ENCODE results near the gene LOXHD1. TPM values are rescaled to one million over a fixed set of nuclear protein-coding genes. Genes with fewer than 3 reads are reported as not detected.

LOXHD1 gene
- total RNA-seq, 3 donors from 2014 or later: 0.59 to 1.6 (median 0.80) TPM

DNA sequence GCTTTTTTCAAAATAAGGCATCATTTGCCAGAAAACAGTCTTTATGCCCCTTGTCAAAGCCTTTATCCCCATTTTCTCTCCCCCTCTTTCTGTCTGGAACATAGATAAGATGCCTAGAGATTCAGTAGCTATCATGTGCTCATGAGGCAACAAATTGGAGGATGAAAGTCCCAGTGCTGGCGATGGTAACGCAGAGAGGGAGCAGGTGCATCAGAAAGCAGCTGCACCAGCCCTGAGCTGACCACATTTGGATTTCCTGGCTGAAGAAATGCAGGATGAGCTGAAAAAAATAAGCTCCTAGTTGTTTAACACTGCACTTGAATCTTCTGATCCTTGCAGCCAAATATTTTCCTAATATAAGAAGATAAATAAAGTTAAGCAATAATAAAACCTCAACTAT is 48.0 kb downstream of the LOXHD1 start:
- no peak for DNase-seq (ENCODE audit: low spot score in 2 of 2)
- no peaks in the 10 kb centered on the region for H3K4me1 ChIP-seq
- no peak overlapping the region for H3K27ac ChIP-seq
- intact Hi-C loops (cut with DNase I; ENCODE audit: low total_unique reads): no loop called here
- TF ChIP-seq POLR2AphosphoS5 (IDR thresholded peaks at IDR 0.05): no peak
- TF ChIP-seq POLR2A (IDR thresholded peaks at IDR 0.05): no peak
- TF ChIP-seq CTCF (IDR thresholded peaks at IDR 0.05): no peak
- H3K36me3 ChIP-seq: no peaks in the 10 kb centered on the region
- no peak overlapping the region for H3K4me3 ChIP-seq
- H3K9me3 ChIP-seq: no peaks in the 10 kb centered on the region
- no peaks in the 10 kb centered on the region for H3K27me3 ChIP-seq

- no peaks in the 10 kb centered on the region for H3K36me3 ChIP-seq
- H3K27ac ChIP-seq: no peak overlapping the region
- H3K4me3 ChIP-seq: no peak overlapping the region
- DNase-seq (ENCODE audit: low spot score in 2 of 2): no peak
- H3K4me1 ChIP-seq: no peaks in the 10 kb centered on the region
- no peak for TF ChIP-seq POLR2A (IDR thresholded peaks at IDR 0.05)
- TF ChIP-seq POLR2AphosphoS5 (IDR thresholded peaks at IDR 0.05): no peak
- intact Hi-C loops (cut with DNase I; ENCODE audit: low total_unique reads): no loop called here
- H3K9me3 ChIP-seq: no peaks in the 10 kb centered on the region
- H3K27me3 ChIP-seq: no peaks in the 10 kb centered on the region
Measured at GRCh38 chr18:46607926-46608325, 49.1 kb downstream of the LOXHD1 start.

GRCh38 chr18:46601141-46601805 is 55.7 kb downstream of the LOXHD1 start:
- Histone ChIP-seq H3K4me1 (no peaks in the 10 kb centered on the region), H3K27ac (no peak overlapping the region), H3K9me3 (no peaks in the 10 kb centered on the region), H3K27me3 (no peaks in the 10 kb centered on the region), H3K36me3 (no peaks in the 10 kb centered on the region), H3K4me3 (peak overlapping the region in 1 of 3 donors; percentile 25)
- intact Hi-C loops (cut with DNase I; ENCODE audit: low total_unique reads): no loop called here
- no peak for DNase-seq (ENCODE audit: low spot score in 2 of 2)
- no peak for TF ChIP-seq POLR2A (IDR thresholded peaks at IDR 0.05)
- TF ChIP-seq CTCF (IDR thresholded peaks at IDR 0.05): no peak
- no peak for TF ChIP-seq POLR2AphosphoS5 (IDR thresholded peaks at IDR 0.05)

DNA sequence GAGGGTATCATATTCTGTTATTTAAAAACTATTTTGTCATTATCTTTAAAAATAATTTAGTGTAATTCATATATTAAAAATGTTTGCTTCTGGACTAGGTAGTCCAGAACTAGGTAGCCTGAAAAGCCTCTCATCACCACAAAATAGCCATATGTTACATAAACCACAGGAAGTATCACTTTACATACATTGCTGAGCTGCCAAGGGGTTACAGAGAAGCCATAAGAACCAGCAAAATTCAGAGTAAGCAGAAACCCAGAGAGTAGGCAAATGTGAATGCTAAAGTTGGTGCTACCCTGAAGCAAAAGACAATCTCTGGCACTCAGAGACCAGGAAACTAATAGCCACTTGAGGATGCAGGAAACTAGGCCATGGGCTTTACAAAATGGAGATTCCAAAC is 60.9 kb downstream of the LOXHD1 start:
- no peaks in the 10 kb centered on the region for H3K36me3 ChIP-seq
- no peak overlapping the region for H3K27ac ChIP-seq
- H3K4me1 ChIP-seq: no peaks in the 10 kb centered on the region
- intact Hi-C loops (cut with DNase I; ENCODE audit: low total_unique reads): no loop called here
- TF ChIP-seq POLR2A (IDR thresholded peaks at IDR 0.05) (no peak), POLR2AphosphoS5 (IDR thresholded peaks at IDR 0.05) (no peak), CTCF (IDR thresholded peaks at IDR 0.05) (no peak)
- no peaks in the 10 kb centered on the region for H3K27me3 ChIP-seq
- H3K4me3 ChIP-seq: no peak overlapping the region
- H3K9me3 ChIP-seq: no peaks in the 10 kb centered on the region
- no peak for DNase-seq (ENCODE audit: low spot score in 2 of 2)

GRCh38 chr18:46591783-46592391 is 65.1 kb downstream of the LOXHD1 start:
- Histone ChIP-seq H3K36me3 (no peaks in the 10 kb centered on the region), H3K4me1 (no peaks in the 10 kb centered on the region), H3K27ac (no peak overlapping the region), H3K9me3 (no peaks in the 10 kb centered on the region), H3K4me3 (no peak overlapping the region), H3K27me3 (no peaks in the 10 kb centered on the region)
- TF ChIP-seq CTCF (IDR thresholded peaks at IDR 0.05) (no peak), POLR2A (IDR thresholded peaks at IDR 0.05) (no peak), POLR2AphosphoS5 (IDR thresholded peaks at IDR 0.05) (no peak)
- no peak for DNase-seq (ENCODE audit: low spot score in 2 of 2)
- intact Hi-C loops (cut with DNase I; ENCODE audit: low total_unique reads): no loop called here
